Ecto neural progenitor cell (in vitro differentiated cells): ENCODE results near the gene ZNF846.
A peak's percentile ranks its signal among the peaks of the same experiment; 100 is the strongest.
"Not testable (repeated sequence)": the region's sequence is repeated elsewhere in the genome, so short reads cannot be mapped to it uniquely, and the experiment has no call there.

Experiments
- DNase-seq: peaks from one replicate; pipeline ENCODE4 v3.0.0-alpha.2; 2018; ENCODE audit warnings: low spot score

The ZNF846 gene

GRCh38 chr19:9768175-9769112 lies at the start of gene ZNF846:
ZNF846 (minus strand) TSS chr19:9768738; CDS start chr19:9764950, 3,788 bp downstream.
- DNase-seq = peak; percentile 94

DNA sequence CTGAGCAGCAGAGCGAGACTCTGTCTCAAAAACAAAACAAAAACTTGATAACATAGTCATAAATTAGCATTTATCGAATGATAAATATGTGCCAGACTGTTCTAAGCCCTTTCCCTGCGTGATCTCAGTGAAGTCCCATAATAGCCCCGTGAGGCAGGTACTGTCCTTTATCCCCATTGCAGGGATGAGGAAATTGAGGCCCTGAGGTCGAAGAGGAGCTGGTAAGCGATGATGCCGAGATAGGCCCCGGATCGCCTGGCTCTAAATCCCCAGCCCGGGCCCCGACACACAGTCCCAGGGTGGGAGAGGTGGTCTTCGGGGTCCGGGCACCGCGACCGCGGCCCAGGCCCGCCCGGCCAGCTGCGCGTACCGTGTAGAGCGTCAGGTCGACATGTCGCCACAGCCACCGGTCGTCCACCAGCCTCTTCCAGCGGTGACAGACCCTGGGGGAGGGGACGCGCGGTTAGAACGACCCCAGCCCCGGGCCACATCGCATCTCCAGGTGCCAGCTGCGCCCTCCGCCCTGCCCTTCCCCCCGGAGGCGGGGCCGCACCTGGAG lies 49.7 kb upstream of the ZNF846 start:
- no peak for DNase-seq

DNA sequence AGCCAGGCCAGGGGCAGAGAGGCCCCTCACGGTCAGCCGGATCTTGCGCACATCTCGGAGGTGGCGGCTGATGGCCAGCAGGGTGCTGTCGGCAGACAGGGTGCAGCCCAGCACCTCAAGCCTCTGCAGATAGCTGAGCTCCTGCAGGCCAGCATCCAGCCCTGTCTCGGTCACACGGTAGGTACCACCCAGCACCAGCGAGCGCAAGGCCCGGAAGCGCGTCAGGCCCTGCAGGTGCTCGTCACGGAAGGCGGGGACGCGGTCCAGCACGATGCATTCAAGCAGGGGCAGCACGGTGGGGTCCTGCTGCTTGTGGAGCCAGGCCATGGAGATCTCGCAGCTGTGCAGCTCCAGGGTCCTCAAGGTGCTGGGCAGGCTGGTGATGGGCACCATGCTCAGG lies 42.6 kb upstream of the ZNF846 start:
- DNase-seq = no peak

DNA sequence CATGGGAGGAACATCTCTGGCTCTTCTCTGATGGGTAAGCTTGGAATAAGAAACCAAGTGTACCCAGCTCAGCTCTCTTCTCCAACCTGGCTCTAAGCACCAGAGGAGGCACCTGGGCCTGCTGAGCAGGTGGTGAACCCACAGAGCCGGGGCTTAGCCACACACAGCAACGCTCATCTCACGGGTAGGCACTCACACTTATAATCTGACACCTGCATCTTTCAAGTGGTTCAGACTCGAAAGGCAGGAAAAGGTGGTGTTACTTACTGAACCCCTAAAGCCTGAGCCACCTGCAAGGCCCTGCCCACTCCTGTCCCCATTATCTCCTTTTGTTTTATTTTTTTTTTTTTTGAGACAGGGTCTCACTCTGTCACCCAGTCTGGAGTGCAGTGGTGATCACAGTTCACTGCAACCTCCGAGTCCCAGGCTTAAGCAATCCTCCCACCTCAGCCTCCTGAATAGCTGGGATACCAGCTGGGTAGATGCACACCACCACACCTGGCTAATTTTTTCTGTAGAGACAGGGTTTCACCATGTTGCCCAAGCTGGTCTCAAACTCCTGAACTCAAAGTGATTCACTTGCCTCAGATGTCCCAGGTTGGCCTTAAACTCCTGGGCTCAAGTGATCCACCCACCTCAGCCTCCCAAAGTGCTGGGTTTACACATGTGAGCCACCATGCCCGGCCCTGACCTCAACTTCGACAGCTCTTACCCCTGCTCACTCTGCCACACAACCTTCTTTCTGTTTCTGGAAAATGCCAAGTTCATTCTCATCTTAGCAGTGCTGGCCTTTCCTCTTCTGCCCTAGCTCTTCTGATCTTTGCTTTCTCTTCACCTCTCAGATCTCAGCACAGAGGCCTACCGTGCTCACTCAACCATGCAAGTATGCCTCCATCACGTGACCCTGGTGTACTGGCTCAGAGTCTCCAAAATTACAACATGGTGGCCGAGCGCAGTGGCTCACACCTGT lies 40.6 kb upstream of the ZNF846 start:
- DNase-seq = no peak

DNA sequence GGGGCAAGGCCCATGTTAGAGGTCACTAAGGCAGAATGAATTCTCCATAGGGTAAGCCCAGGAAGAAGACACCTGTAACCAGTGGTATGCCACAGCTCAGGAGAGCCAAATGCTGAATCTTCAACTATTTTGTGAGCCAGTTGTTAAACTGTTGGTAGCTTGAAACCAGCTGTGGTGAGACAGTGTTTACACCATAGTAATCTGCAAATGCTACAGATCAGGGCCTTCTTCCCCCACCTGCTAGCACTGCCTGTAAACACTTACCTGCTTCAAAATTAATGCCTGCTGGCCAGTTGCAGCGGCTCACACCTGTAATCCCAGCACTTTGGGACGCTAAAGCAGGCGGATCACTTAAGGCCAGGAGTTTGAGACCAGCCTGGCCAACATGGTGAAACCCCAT lies 38.3 kb upstream of the ZNF846 start:
- DNase-seq = no peak

DNA sequence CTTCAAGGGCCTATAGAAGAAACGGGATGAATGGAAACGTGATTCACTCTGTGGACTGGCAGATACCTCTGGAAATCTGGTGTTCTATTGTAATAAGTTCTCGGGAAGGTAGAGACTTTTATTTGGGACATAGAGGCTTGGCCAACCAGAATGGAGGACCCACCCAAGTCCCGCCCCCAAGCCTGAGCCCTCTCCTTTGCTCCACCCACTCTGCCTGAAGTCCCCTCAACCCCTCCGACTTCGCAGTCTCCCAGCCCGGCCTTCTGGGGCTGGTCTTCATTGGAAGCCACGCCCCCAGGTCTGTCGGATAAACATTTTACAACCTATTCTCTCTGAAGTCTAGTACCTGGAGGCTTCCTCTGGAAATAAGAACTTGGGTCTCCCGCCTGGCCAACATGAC lies 33.4 kb upstream of the ZNF846 start:
- DNase-seq = no peak

GRCh38 chr19:9799162-9799561 lies 30.6 kb upstream of the ZNF846 start:
- DNase-seq = no peak

DNA sequence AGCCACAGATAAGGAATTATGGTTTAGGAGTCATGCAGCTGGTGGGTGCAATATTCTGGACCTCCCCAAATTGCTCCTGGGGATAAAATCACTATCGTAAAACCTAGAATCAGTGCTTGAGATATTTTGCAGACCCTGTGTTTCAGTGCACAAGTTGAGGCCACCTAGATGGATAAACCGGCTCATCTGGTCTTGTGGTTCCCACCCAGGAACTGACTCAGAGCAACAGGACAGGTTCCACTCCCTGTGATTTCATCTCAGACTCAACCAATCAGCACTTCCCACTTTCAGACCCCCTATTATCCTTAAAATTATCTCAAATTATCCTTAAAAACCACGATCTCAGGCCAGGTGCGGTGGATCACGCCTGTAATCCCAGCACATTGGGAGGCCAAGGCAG lies 29.3 kb upstream of the ZNF846 start:
- no peak for DNase-seq

DNA sequence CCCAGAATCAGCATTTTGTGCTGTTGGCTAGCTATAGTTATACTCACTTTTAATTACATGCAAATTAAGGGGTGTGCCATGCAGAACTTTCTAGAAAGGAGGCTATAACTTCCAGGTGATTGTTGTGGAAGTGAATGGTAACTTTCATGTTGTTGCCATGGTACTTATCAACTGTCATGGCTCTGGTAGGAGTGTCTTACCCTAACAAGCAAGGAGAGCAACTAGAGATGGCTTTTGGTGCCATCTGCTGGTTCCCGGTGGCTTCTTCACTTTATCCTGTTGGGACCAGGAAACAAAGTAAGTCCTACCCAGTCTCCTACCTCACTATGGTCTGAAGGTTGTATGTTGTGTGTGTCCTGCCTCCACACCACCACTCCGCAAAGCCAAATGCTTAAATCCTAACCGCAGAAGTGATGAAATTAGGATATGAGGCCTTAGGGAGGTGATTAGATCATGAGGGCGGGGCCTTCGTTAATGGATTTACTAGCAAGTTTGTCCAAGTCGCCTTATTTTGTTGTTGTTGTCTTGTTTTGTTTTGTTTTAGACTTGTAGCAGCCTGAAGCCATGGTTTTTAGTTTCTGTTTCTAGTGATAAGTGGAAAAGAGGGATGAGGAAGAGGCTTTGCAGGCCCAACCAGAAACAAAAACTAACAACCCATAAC lies 27.7 kb upstream of the ZNF846 start:
- DNase-seq = peak; percentile 82

GRCh38 chr19:9793071-9793591 lies 24.6 kb upstream of the ZNF846 start:
- no peak for DNase-seq

DNA sequence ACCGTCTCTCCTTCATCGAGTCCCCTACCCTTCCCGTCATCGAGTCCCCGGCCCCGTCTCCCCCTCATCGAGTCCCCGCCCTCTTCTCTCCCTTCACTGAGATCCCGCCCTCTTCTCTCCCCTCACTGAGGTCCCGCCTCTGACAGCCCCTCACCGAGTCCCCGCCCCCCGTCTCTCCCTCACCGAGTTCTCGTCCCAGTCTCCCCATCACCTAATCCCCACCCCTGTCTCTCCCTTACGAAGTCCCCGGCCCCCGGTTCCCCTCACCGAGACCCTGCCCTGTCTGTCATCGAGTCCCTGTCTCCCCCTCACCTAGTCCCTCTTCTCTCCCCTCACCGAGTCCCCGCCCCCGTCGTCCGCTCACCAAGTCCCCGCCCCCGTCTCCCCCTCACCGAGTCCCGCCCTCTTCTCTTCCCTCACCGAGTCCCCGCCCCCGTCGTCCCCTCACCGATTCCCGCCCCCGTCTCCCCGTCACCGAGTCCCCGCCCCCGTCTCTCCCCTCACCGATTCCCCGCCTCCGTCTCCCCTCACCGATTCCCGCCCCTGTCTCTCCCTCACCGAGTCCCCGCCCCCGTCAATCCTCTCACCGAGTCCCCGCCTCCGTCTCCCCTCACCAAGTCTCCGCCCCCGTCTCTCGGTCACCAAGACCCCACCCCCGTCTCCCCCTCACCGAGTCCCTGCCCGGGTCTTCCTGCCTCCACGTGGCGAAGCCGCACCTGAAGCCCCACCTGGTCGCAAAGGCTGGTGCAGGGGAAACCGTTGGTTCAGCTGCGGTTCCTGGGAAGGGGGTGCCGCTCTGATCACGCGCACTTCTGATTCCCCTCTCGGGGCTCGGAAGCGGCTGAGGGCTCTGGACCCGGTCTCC lies 23.9 kb upstream of the ZNF846 start:
- peak; percentile 98 for DNase-seq

- peak; percentile 99 for DNase-seq
Observed at GRCh38 chr19:9791552-9792205, 23.1 kb upstream of the ZNF846 start.

GRCh38 chr19:9791073-9791367 lies 22.5 kb upstream of the ZNF846 start:
- DNase-seq = not testable (repeated sequence)

- DNase-seq = not testable (repeated sequence)
Observed at GRCh38 chr19:9789579-9789978, 21.0 kb upstream of the ZNF846 start.

DNA sequence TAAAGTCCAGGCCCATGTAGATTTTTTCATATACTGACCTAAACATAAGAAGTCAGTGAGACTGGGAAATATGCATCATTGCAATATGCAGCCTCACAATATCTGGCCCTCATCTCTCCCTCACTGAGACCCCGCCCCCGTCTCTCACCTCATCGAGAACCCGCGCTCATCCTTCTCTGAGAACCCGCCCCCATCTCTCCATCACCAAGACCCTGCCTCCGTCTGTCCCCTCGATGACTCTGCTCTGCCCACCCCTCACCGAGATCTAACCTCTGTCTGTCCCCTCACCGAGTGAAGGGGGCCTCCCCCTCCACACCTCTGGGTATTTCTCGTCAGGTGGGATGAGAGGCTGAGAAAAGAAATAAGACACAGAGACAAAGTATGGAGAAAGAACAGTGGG lies 20.5 kb upstream of the ZNF846 start:
- DNase-seq = no peak

GRCh38 chr19:9788604-9789003 lies 20.1 kb upstream of the ZNF846 start:
- not testable (repeated sequence) for DNase-seq

GRCh38 chr19:9786819-9787218 lies 18.3 kb upstream of the ZNF846 start:
- DNase-seq = no peak

DNA sequence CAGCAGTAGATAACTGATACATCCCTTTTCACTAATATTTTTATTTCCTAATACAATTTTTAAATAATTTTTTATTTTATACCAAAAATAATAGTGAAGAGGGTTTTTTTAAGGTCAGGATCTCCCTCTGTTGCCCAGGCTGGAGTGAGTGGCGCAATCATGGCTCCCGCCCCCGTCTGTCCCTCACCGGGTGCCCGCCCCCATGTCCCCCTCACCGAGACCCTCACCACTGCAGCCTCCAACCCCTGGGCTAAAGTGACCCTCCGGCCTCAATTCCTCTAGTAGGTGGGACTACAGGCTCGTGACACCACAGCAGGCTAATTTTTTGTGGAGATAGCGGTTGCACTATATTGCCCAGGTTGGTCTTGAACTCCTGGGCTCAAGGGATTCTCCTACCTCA lies 17.8 kb upstream of the ZNF846 start:
- DNase-seq = no peak

GRCh38 chr19:9785367-9786331 lies 17.1 kb upstream of the ZNF846 start:
- peak; percentile 99 for DNase-seq
